ENCODE results near the gene RPL27.
"Not testable (repeated sequence)": the region's sequence is repeated elsewhere in the genome, so short reads cannot be mapped to it uniquely, and the experiment has no call there.

The RPL27 gene

DNA sequence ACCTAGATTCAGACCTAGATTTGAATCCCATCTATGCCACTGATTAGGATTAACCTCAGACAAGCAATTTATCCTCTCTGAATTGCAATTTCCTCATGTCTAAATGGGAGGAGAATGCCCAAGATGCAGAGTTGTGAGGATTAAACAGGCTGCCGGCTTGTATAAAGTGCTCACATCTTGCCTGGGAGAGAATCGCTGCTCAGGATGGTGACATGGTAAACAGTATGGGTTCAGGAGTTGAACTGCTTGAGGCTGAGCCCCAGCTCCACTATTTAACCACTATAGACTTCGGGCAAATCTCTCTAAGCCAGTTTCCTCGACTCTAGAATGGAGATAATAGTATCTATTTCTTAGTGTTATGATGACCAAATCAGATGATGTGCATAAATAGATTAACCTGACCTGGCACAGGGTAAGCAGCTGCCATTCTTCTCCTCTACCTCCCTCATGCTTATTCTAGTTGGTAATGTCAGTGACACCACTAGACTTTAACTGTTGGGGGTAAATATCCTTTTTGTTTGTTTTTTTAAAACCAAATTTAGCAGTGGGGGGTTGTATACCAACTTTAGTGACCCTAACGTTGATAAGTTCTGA lies 732 bp upstream of the RPL27 start:
- DNase-seq: no peak

DNA sequence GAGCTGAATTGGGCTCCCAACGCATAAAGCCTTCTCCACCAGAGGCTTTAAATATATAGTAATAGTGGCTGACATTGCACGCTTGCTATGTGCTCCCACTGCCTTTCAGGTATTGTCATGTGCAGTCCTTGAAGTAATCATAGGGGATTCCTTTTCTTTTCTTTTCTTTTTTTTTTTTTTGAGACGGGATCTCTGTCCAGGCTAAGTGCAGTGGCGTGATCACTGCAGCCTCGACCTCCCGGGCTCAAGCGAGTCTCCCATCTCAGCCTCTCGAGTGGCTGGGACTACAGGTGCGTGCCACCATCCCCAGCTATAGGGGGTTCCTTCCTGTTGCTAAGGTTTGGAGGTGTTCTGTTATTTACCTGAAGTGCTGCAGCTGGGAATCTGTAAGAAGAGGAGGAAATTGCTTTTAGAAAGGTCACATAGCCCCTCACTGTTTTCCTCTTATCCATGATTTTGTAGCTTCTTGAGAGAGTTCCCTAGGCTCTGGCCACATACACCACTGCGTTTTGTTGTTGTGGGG lies 845 bp downstream of the RPL27 start:
- DNase-seq: no peak

DNA sequence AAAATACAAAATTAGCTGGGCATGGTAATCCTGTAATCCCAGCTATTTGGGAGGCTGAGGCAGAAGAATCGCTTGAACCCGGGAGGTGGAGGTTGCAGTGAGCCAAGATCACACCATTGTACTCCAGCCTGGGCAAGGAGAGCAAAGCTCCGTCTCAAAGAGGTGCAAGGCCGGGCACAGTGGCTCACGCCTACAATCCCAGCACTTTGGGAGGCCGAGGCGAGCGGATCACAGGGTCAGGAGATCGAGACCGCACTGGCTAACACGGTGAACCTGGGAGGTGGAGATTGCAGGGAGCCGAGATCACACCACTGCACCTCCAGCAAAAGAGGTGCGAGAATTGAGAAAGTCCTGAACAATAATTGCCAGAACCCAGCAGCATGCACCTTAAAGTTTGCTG lies 2.7 kb downstream of the RPL27 start:
- not testable (repeated sequence) for DNase-seq

DNA sequence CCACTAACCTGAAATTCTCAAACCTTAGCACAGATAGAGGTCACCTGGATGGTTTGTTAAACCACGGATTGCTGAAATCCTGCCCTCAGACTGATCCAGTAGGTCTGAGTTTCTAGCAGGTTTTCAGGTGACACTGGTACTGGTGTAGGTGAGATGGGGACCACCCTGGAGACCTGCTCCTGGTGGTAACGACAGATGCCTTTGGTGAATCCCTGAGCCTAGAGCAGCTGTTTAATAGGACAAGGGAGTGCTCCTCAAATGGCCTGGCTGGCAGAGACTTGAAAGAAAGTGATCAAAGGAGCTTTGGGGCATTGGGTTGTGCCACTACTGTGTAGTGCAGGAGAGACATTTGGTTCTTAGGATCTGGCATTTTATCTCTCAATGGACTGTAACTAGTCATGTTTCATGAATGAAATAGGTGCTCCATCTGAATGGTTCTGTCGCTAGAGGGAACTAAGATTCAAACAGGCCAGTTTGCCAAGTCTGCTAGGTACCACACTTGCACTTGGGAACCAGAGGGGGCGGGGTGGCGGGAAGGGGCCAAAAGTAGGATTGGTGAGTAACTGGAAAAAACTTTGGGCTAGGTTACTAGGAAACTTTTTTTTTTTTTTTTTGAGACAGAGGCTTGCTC lies 5.4 kb downstream of the RPL27 start:
- no peak for DNase-seq

DNA sequence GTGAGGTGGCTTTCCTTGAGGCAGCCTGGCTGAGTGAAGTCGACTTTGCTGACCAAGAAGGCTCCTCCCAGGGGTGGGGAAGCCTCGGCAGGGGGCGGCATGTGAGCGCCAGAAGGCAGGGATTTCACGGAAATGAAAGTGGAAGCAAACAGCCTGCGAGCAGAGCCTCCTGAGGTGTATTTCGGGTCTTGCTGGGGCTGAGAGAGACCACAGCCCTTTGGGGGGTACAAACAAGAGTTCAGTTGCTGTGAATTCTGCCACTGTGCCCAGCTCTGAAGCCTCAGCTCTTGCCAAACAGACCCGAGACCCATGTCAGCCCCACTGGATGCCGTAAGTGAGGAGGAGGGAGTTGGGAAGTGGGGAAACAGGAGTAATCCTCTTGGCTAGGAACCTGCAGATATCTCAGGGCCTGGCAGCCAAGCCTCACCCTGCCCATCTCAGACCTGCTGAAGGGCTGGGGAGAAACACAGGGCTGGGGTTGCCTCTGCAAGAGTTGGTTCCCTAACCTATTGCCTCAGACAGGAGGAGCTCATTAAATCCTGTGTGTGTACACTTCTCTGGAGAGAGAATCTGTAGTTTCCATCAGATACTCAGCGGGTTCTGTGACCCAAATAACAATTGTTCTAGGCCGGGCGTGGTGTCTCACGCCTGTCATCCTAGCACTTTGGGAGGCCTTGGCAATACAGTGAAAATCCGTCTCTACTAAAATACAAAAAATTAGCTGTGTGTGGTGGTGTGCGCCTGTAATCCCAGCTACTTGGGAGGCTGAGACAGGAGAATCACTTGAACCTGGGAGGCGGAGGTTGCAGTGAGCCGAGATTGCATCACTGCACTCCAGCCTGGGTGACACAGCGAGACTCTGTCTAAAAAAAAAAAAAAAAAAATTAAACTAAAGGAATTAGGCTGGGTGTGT lies 8.7 kb downstream of the RPL27 start, which contains the start of gene IFI35:
TSS of gene IFI35 (plus strand) at position 146 of the 913 bp plus-strand sequence. CDS start at position 310, 164 bp downstream.
- no peak for DNase-seq

DNA sequence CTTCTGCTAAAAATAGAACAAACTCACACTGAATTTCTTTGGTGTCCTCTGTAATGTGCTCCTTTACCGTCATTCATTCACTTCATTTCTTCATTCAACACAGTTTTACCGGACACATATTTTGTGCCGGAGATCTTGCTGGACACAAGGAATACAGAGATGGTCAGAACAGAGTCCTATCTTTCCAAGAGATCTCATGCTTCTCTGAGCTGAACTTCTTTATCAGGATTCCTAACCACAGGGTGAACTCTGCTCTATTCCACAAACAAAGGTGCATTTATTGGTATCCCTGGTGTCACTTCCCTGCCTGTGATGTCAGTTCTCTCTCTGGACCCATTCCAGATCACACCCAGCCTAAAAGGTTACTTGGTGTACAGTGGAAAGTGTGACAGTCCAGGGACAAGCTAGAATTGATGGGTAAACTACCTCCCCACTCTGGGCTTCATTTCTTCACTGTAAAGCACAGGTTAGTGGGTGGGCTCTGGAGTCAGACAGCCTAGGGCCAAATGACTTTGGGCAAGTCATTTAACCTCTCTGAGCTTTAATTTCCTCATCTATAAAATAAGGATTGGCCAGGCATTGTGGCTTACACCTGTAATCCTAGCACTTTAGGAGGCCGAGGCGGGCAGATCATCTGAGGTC lies 12.6 kb downstream of the RPL27 start:
- DNase-seq: no peak

DNA sequence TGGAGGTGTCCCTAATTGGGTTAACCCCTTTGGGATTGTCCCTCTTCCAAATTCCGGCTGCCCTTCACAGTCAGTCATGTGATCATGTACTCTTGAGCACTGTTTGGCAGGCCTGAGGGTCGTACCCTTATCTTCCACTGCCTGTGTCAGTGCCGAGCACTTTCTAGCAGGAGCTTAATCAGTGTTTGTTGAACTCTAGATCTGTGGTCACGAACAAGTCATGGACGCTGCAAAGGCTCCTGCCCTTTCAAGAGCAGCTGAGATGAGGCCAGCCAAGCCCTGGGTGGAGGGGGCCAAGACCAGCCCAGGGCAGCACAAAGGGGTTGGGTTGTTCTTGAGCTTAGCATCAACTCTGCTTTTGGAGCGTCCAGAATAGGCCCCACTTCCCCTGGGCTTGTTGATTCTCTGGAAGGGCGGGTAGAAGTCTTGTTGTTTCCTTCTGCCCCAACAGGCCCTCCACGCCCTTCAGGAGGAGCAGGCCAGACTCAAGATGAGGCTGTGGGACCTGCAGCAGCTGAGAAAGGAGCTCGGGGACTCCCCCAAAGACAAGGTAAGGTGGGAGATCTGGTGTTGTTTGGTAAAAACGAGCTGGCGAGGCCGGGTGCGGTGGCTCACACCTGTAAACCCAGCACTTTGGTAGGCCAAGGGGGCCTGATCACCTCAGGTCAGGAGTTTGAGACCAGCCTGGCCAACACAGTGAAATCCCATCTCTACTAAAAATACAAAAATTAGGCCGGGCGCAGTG lies 13.7 kb downstream of the RPL27 start:
- no peak for DNase-seq

DNA sequence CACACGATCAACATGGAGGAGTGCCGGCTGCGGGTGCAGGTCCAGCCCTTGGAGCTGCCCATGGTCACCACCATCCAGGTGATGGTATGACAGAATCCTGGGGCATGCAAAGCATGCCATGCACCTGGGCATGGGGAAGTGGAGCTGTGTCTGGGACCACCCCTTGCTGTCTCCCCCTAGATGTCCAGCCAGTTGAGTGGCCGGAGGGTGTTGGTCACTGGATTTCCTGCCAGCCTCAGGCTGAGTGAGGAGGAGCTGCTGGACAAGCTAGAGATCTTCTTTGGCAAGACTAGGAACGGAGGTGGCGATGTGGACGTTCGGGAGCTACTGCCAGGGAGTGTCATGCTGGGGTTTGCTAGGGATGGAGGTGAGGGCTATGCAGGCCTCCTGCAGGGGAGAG lies 15.1 kb downstream of the RPL27 start:
- no peak for DNase-seq

DNA sequence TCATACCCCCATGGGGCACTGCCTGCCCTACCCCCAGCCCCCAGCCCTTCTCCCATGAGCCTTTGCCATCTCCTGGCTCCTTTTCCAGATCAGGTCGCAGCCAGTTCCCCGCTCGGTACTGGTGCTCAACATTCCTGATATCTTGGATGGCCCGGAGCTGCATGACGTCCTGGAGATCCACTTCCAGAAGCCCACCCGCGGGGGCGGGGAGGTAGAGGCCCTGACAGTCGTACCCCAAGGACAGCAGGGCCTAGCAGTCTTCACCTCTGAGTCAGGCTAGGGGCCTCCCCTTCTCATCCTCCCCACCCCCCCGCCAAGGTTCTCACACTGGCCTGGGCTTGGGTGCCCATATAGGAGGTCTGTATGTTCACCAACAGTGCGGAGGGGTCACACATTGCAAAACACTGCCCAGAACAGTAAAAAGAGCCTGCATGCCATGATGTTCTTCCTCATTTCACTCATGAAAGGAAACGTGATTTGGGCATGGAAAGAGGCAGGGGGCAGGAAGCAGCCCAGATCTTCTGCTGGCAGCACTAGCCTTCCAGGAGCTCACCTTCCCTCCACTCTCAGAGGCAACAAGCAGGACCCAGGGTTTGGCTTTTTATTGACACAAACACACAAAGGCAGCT lies 15.9 kb downstream of the RPL27 start:
- no peak for DNase-seq

DNA sequence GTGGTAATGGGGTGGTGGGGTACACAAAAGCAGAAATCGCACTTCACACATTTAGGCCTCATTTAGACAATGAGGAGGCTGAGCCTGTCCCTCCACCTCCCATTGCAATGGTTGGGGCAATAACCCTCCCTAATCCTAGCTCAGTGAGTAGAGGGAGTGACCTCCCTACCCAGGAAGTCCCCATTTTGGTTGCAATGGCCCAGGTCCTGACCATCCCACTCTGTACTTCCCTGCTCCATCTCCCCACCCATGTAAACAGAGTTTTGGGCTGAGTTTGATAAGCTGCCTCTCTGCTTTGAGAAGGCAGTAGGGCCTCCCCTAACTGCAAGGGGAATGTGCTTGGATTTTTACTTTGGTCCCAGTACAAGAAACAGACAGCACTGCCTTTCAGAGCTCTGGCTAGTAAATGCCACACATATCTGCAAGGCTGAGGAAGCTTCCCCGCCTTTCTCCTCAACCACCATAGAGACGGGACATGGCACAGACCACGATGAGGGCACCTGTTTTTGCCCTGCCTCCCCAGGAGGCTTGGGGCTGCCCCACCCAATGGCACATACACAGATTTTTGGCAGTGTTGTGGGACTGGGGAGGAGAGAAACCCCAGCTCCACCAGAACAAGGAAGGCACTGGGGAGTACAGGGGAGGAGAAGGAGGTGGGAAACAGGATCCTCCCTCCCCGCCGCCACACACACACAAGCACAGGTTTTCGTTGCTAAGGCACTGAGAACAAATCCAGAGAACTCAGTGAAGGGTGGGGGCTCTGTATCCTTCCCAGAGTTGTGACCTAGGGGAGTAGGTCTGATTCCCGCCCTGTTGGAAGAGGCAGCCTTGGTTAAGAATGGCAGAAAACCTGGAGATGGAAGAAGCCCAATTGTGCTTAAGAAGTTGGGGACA lies 16.7 kb downstream of the RPL27 start:
- no peak for DNase-seq

DNA sequence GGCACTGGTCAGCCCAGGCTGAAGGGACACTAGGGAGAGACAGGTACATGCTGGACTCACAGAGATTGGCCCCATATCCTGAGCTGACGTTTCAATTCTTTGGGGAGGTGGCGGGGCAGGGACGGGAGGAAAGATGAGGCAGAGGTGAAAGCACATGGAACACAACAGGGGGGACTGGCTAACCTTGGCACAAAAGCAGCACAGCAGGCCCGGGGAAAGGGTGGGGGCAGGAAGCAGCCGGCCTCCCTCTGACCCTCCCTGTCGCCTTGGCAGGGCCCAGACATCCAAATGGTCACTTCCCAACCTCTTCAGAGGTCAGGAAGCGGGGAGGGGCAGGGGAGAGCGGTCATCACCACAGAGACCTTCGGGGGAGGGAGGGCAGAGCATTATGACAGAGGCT lies 17.4 kb downstream of the RPL27 start:
- no peak for DNase-seq

DNA sequence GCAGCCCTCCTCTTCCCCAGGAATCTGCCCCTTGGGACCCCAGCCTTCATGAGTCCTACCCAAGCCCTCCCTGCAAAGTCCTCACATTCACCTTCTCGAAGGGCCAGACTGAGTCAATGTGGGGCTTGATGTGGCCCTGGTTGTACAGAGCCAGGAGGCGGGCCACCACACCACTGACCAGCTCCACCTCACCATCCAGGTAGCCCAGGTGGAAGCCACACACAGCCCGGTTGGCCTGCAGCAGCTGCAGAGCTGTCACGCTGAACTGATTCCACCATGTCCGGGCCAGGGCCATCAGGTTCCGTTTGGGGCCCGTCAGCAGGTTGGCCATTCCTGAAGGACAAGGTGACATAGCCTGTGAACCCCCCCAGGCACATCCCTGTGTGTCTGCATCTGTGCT lies 18.0 kb downstream of the RPL27 start:
- DNase-seq: no peak

DNA sequence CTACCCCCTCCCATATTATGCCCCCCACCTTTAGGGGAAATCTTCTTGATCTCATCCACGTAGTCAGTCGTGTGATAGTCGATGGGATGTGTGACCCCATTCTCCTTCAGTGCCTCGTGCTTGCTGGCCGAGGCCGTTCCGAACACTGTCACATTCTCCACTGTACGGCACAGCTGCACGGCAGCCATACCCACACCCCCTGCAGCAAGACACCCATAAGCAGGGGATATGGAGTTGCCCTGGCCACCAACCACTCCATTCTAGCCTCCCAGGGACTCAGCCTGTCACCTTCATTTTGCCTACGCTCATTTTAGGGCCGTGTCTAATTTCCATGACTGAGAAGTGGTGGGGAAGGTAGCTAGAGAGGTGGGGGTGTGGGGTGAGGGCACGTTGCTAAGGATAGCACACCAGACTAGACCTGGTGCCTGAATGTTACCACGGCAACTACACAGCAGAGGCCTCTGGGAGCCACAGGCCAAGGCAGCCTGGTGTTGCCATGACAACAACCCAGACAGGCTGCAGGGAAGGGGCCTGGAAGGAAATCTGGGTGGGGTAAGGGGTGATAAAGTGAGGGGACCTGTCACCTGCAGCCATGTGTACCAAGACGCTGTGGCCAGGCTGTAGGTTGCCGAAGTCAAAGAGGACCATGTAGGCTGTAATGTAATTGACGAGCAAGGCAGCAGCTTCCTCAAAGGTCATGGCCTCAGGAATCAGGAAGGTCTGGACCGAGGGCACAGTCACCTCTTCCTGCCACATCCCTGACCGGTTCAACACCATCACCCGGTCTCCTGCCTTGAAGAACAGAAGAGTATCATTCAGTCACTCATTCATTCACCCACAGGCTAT lies 20.0 kb downstream of the RPL27 start:
- no peak for DNase-seq

DNA sequence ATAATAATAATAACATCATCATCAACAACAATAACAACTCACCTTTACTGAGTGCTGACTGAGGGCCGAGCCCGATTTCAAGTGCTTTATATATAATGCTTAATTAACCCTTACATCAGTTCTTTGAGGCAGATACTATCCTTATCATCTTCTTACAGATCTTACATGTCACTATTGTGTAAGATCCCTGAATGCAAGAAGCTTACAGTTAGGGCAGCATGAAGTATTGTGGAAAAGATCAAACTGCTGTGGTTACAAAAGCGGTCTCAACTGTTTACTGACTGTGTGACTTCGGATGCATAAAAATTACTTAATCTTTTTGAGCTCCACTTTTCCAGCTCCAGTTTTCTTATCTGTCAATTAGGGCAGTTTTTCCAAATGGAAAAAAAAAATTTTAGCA lies 20.7 kb downstream of the RPL27 start:
- no peak for DNase-seq

DNA sequence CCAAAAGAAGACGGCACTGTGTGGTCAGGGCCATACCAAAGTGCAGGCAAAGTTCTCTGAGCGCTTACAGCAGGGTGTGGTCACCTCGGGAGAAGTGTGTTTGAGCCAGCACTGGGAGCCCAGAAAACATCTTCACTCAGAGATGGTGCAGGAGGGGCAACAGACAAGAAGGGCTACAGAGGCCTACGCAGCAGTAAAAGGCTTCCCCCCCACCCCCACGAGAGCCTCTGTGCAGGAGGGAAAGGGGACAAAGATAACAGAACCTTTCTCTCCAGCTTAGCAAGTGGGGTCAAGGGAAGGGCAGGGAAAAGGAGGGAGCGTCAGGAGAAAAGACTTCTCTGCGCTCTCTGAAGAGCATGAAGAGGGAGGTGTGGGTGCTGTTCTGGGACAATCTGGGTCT lies 21.2 kb downstream of the RPL27 start:
- no peak for DNase-seq

DNA sequence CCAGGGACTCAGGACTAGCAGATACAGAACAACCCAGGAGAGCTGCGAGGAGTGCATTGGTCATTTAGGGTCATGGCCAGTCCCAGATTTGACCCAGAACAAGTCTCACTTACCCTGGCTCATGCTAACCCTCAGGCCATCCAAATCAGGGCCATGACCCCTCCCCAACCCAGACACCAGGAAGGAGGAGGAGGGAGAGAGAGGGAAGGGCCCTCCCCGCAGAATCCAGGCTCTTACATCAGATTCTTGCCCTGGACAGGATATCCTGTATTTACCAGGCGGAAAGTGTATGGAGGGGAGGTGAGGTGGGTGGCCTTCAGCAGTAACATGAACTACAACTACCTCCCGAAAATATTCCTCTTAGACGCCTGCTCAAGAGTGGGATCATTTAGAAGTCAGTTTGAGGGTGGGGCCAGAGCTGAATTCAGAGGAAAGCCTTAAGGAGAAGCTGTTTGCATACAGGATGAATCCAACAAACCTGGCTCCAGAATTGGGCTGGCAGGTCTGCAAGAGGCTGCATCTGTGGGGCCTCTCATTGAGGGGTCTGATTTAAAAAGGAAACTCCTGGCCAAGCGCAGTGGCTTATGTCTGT lies 21.9 kb downstream of the RPL27 start:
- no peak for DNase-seq

DNA sequence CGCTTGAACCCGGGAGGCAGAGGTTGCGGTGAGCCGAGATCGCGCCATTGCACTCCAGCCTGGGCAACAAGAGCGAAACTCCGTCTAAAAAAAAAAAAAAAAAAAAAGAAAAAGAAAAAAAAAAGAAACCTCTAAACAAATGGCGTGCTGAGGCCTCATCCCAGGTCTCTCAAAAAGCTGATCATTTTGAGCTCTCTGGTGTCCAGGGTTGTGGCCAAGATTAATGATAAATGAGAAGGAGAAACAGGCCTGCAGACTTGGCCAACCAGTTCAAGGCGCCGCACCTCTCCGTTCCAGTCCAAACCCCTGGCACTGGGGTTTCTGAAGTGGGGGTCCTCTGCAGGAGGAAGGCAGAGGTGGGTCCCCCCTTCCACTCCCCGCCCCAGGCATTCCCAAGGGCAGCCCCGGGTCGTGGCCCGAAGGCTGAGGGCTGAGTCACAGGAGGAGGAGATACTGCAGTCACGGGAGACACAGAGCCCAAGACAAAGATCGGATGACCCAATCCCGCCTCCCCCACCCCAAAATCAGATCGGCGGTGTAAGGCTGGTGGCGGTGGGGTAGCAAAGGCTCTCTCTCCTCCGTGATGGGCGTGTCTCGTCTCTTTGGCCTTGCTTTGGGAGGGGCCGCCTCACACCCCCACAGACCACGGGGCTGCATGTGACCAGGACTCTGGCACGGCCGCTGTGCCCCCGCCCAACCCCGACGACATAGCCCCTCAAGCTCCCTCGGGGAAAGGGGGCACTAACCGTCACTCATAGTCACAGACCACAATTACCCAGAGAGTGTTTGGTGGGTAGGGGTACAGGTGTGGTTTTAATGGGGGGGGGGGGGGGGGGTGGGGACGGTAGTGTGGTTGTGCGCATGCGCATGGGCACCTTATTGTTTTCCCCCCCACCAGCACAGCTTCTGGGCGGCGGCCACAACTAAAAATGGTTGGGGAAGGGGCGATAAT lies 22.8 kb downstream of the RPL27 start:
- DNase-seq: peak; percentile 72

All from 8988T (cell line).